ENCODE measurements around the gene PIR. TPM values are rescaled to one million over a fixed set of nuclear protein-coding genes. Genes with fewer than 3 reads are reported as not detected.

The PIR gene
- total and polyA plus RNA-seq, 9 donors: 8.2 to 23.7 (median 13.1) TPM

GRCh38 chrX:15492469-15492868, 664 bp downstream of the PIR start:
- TF ChIP-seq CTCF (IDR thresholded peaks at IDR 0.05) (no peak), EP300 (IDR thresholded peaks at IDR 0.05) (no peak), POLR2A (IDR thresholded peaks at IDR 0.05) (no peak)
- intact Hi-C loops (cut with DNase I): no loop called here
- H3K27ac ChIP-seq: peak overlapping the region in 1 of 2 donors; percentile 1
- no peaks in the 10 kb centered on the region for H3K36me3 ChIP-seq
- 62 to 76% (median 75%) methylated on average over 5 of the region's 5 CpGs for WGBS, 3 donors
- peak overlapping the region; percentile 48 for H3K4me3 ChIP-seq
- no peak for DNase-seq
- H3K9me3 ChIP-seq: no peaks in the 10 kb centered on the region
- no peaks in the 10 kb centered on the region for H3K27me3 ChIP-seq
- peaks cover 1% of the 10 kb centered on the region for H3K4me1 ChIP-seq (ENCODE audit: insufficient read depth)

GRCh38 chrX:15483891-15484290, 9.2 kb downstream of the PIR start:
- Histone ChIP-seq H3K4me1 (ENCODE audit: insufficient read depth) (no peaks in the 10 kb centered on the region), H3K4me3 (no peak overlapping the region), H3K36me3 (no peaks in the 10 kb centered on the region), H3K27ac (no peak overlapping the region), H3K9me3 (no peaks in the 10 kb centered on the region), H3K27me3 (no peaks in the 10 kb centered on the region)
- TF ChIP-seq POLR2A (IDR thresholded peaks at IDR 0.05): no peak
- TF ChIP-seq CTCF (IDR thresholded peaks at IDR 0.05): no peak
- no peak for TF ChIP-seq EP300 (IDR thresholded peaks at IDR 0.05)
- DNase-seq: no peak
- intact Hi-C loops (cut with DNase I): no loop called here
- WGBS, 3 donors: 79 to 87% (median 85%) methylated on average over 2 of the region's 2 CpGs

- Histone ChIP-seq H3K4me3 (no peak overlapping the region), H3K9me3 (no peaks in the 10 kb centered on the region), H3K27ac (no peak overlapping the region), H3K4me1 (ENCODE audit: insufficient read depth) (no peaks in the 10 kb centered on the region), H3K36me3 (no peaks in the 10 kb centered on the region), H3K27me3 (no peaks in the 10 kb centered on the region)
- intact Hi-C loops (cut with DNase I): no loop called here
- TF ChIP-seq CTCF (IDR thresholded peaks at IDR 0.05) (no peak), EP300 (IDR thresholded peaks at IDR 0.05) (no peak), POLR2A (IDR thresholded peaks at IDR 0.05) (no peak)
- WGBS, 3 donors: 66 to 87% (median 77%) methylated on average over 4 of the region's 4 CpGs
- no peak for DNase-seq
Measured at GRCh38 chrX:15475486-15475885, 17.6 kb downstream of the PIR start.

- intact Hi-C loops (cut with DNase I): no loop called here
- no peak overlapping the region for H3K27ac ChIP-seq
- H3K36me3 ChIP-seq: no peaks in the 10 kb centered on the region
- H3K4me1 ChIP-seq (ENCODE audit: insufficient read depth): no peaks in the 10 kb centered on the region
- no peaks in the 10 kb centered on the region for H3K27me3 ChIP-seq
- 62 to 71% (median 63%) methylated on average over 5 of the region's 5 CpGs for WGBS, 3 donors
- no peak for TF ChIP-seq CTCF (IDR thresholded peaks at IDR 0.05)
- TF ChIP-seq POLR2A (IDR thresholded peaks at IDR 0.05): no peak
- no peak for TF ChIP-seq EP300 (IDR thresholded peaks at IDR 0.05)
- no peak overlapping the region for H3K4me3 ChIP-seq
- no peaks in the 10 kb centered on the region for H3K9me3 ChIP-seq
- no peak for DNase-seq
Measured at GRCh38 chrX:15475021-15475420, 18.1 kb downstream of the PIR start.

GRCh38 chrX:15474028-15474427, 19.1 kb downstream of the PIR start:
- TF ChIP-seq CTCF (IDR thresholded peaks at IDR 0.05): no peak
- no peak for TF ChIP-seq EP300 (IDR thresholded peaks at IDR 0.05)
- TF ChIP-seq POLR2A (IDR thresholded peaks at IDR 0.05): no peak
- Histone ChIP-seq H3K4me1 (ENCODE audit: insufficient read depth) (no peaks in the 10 kb centered on the region), H3K4me3 (no peak overlapping the region), H3K36me3 (no peaks in the 10 kb centered on the region), H3K9me3 (no peaks in the 10 kb centered on the region), H3K27me3 (no peaks in the 10 kb centered on the region), H3K27ac (no peak overlapping the region)
- no peak for DNase-seq
- intact Hi-C loops (cut with DNase I): no loop called here
- WGBS, 3 donors: 76 to 84% (median 78%) methylated on average over 4 of the region's 4 CpGs

Measured in ovary (tissue), 9 donors.